Measurements from ENCODE around the gene ABTB1. TPM values are rescaled to one million over a fixed set of nuclear protein-coding genes. Genes with fewer than 3 reads are reported as not detected.
A peak's percentile ranks its signal among the peaks of the same experiment; 100 is the strongest.

ABTB1 gene
- total RNA-seq, 1 experiment from 2014 or later, result 3.6 TPM

- POLR2A ChIA-PET (ENCODE audit: unreplicated experiment), result interaction anchor here (0.6 kb wide), 1 partner anchor 94 kb away, joined by 5 read pairs; no protein-coding TSS in a partner anchor
- Histone ChIP-seq H3F3A (ENCODE audit: low read length, unreplicated experiment) (no peaks in the 10 kb centered on the region), H3K27me3 (ENCODE audit: low read length) (no peaks in the 10 kb centered on the region), H3K9ac (ENCODE audit: low read length) (0 out of 2 replicates have a peak overlapping the region, but pooled peaks have one; percentile 12), H3K9me3 (ENCODE audit: low read length) (no peaks in the 10 kb centered on the region), H3K4me3 (ENCODE audit: low read length) (no peak overlapping the region), H3K4me2 (ENCODE audit: low read length) (no peak overlapping the region), H3K27ac (ENCODE audit: low read length) (peak overlapping the region; percentile 72), H2AFZ (ENCODE audit: low read length) (no peak overlapping the region), H3K79me2 (ENCODE audit: low read length) (no peaks in the 10 kb centered on the region), H3K4me1 (ENCODE audit: insufficient read depth, low read length) (peaks cover 35% of the 10 kb centered on the region), H3K9me2 (replicated peaks; ENCODE audit: low read length) (no peaks in the 10 kb centered on the region), H3K36me3 (ENCODE audit: low read depth, low read length) (no peaks in the 10 kb centered on the region), H4K20me1 (ENCODE audit: low read length) (no peaks in the 10 kb centered on the region)
- CTCF ChIA-PET, result no interaction called here
- TF ChIP-seq EZH2 (IDR thresholded peaks at IDR 0.05; ENCODE audit: low read length, unreplicated experiment), result no peak
- TF ChIP-seq, protein P1, sequence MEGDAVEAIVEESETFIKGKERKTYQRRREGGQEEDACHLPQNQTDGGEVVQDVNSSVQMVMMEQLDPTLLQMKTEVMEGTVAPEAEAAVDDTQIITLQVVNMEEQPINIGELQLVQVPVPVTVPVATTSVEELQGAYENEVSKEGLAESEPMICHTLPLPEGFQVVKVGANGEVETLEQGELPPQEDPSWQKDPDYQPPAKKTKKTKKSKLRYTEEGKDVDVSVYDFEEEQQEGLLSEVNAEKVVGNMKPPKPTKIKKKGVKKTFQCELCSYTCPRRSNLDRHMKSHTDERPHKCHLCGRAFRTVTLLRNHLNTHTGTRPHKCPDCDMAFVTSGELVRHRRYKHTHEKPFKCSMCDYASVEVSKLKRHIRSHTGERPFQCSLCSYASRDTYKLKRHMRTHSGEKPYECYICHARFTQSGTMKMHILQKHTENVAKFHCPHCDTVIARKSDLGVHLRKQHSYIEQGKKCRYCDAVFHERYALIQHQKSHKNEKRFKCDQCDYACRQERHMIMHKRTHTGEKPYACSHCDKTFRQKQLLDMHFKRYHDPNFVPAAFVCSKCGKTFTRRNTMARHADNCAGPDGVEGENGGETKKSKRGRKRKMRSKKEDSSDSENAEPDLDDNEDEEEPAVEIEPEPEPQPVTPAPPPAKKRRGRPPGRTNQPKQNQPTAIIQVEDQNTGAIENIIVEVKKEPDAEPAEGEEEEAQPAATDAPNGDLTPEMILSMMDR (conservative IDR thresholded peaks at IDR 0.05; ENCODE audit: low read depth, low read length), result no peak
- intact Hi-C loops (cut with micrococcal nuclease), result loop anchor here (1.0 to 10.0 kb wide), 4 partner anchors 37 to 264 kb away; partner anchors contain the start of genes MCM2 and TPRA1
- DNase-seq (no peak), ATAC-seq (no peak)
- BruUV-seq (replicated peaks), result no TSS peak
Measured at GRCh38 chr3:127698286-127698685, 25.5 kb downstream of the ABTB1 start.

DNA sequence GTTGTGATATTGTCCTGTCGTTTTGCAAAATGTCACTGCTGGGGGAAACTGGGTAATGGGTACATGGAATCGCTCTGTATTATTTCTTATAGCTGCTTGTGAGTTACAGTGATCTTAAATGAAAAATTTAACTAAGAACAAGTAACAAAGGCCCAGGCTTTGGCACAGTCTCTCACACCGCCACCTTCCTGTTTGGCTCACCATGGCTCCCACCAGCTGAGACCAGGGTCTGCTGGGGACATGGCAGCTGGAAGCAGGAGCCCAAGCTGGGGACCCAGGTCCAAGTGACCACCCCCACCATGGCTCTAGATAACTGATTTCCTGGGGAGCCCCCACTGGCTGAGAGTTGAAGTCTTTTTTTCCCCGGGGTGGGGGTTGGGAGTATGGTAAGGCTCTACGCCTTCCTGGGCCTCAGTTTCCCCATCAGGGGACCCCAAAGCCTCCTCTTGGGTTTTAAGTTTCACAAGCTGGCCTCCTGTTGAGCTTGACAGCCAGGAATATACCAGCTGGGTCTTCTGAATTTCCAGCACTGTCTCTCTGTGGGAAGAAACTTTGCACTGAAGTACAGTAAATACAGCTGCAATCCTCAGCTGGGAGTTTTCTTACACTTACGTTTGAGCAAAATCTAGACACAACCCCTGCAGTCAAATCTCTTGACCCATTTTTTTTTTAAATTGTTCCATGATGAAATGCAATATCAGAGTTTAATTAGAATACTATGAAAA is 26.1 kb downstream of the ABTB1 start:
- Histone ChIP-seq H3K4me1 (ENCODE audit: insufficient read depth, low read length) (peaks cover 35% of the 10 kb centered on the region), H3K9ac (ENCODE audit: low read length) (0 out of 2 replicates have a peak overlapping the region, but pooled peaks have one; percentile 12), H3K9me3 (ENCODE audit: low read length) (no peaks in the 10 kb centered on the region), H4K20me1 (ENCODE audit: low read length) (no peaks in the 10 kb centered on the region), H3F3A (ENCODE audit: low read length, unreplicated experiment) (no peaks in the 10 kb centered on the region), H3K4me2 (ENCODE audit: low read length) (no peak overlapping the region), H3K79me2 (ENCODE audit: low read length) (no peaks in the 10 kb centered on the region), H3K27ac (ENCODE audit: low read length) (peak overlapping the region; percentile 72), H3K9me2 (replicated peaks; ENCODE audit: low read length) (no peaks in the 10 kb centered on the region), H3K36me3 (ENCODE audit: low read depth, low read length) (no peaks in the 10 kb centered on the region), H3K4me3 (ENCODE audit: low read length) (no peak overlapping the region), H2AFZ (ENCODE audit: low read length) (no peak overlapping the region), H3K27me3 (ENCODE audit: low read length) (no peaks in the 10 kb centered on the region)
- TF ChIP-seq EZH2 (IDR thresholded peaks at IDR 0.05; ENCODE audit: low read length, unreplicated experiment), result no peak
- TF ChIP-seq, protein P1 (conservative IDR thresholded peaks at IDR 0.05; ENCODE audit: low read depth, low read length), result no peak
- no peak for TF ChIP-seq EZH2phosphoT487 (IDR thresholded peaks at IDR 0.05; ENCODE audit: borderline replicate concordance, low read length)
- intact Hi-C loops (cut with micrococcal nuclease), result loop anchor here (1.0 to 10.0 kb wide), 4 partner anchors 36 to 263 kb away; partner anchors contain the start of genes MCM2 and TPRA1
- ATAC-seq, result no peak
- ChIA-PET POLR2A (ENCODE audit: unreplicated experiment) (no interaction called here), CTCF (interaction anchor here (0.7 kb wide), 1 partner anchor 70 kb away, joined by 4 read pairs; the partner anchor contains the start of gene PODXL2)
- BruUV-seq (replicated peaks), result no TSS peak
- no peak for DNase-seq
